ENCODE results near the gene ADIPOR2. TPM values are rescaled to one million over a fixed set of nuclear protein-coding genes. Genes with fewer than 3 reads are reported as not detected.

The ADIPOR2 gene
- total RNA-seq, 1 experiment from 2014 or later: 23.0 TPM

GRCh38 chr12:1830401-1830845 lies 139.6 kb downstream of the ADIPOR2 start:
- Histone ChIP-seq H3K27me3 (ENCODE audit: control insufficient read depth, insufficient read depth, low read length) (no peaks in the 10 kb centered on the region; the same call in 1 of the 2 replicates), H3K36me3 (replicated peaks; ENCODE audit: control insufficient read depth, insufficient read depth, low read length) (no peaks in the 10 kb centered on the region), H3K4me3 (ENCODE audit: insufficient read depth, low read depth, low read length) (no peak overlapping the region)
- DNase-seq: peak; percentile 42

DNA sequence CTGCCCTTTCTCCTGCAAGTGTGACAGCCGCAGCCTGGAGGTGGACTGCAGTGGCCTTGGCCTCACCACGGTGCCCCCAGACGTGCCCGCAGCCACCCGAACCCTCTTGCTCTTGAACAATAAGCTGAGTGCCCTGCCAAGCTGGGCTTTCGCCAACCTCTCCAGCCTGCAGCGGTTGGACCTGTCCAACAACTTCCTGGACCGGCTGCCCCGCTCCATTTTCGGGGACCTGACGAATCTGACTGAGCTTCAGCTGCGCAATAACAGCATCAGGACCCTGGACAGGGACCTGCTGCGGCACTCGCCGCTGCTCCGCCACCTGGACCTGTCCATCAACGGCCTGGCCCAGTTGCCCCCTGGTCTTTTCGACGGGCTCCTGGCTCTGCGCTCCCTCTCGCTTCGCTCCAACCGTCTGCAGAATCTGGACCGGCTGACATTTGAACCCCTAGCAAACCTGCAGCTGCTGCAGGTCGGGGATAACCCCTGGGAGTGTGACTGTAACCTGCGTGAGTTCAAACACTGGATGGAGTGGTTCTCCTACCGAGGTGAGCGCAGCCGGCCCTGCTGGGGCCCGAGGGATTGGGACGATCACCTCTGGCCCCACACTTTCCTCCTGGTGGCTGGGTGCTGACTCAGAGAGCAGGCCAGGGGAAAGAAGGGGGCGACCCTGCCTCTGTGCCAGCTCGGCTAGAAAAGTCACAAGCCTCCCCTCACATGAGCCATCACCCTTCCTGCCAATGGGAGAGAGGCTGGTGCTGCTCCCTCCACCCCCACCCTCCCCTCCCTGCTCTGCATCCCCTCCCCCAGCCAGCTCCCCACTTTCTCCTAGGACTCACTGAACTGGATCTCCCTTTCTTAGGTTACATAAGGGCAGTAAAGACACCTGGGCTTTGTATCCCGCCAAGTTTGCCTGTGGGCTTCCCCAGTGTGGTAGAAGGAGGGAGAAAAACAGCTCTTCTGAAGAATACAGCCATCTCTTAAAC lies 140.4 kb downstream of the ADIPOR2 start:
- DNase-seq: peak; percentile 96
- peak overlapping the region; percentile 2; the same call in 1 of the 2 replicates for H3K4me3 ChIP-seq (ENCODE audit: insufficient read depth, low read depth, low read length)
- no peaks in the 10 kb centered on the region; the same call in 1 of the 2 replicates for H3K27me3 ChIP-seq (ENCODE audit: control insufficient read depth, insufficient read depth, low read length)
- H3K36me3 ChIP-seq (replicated peaks; ENCODE audit: control insufficient read depth, insufficient read depth, low read length): no peaks in the 10 kb centered on the region

DNA sequence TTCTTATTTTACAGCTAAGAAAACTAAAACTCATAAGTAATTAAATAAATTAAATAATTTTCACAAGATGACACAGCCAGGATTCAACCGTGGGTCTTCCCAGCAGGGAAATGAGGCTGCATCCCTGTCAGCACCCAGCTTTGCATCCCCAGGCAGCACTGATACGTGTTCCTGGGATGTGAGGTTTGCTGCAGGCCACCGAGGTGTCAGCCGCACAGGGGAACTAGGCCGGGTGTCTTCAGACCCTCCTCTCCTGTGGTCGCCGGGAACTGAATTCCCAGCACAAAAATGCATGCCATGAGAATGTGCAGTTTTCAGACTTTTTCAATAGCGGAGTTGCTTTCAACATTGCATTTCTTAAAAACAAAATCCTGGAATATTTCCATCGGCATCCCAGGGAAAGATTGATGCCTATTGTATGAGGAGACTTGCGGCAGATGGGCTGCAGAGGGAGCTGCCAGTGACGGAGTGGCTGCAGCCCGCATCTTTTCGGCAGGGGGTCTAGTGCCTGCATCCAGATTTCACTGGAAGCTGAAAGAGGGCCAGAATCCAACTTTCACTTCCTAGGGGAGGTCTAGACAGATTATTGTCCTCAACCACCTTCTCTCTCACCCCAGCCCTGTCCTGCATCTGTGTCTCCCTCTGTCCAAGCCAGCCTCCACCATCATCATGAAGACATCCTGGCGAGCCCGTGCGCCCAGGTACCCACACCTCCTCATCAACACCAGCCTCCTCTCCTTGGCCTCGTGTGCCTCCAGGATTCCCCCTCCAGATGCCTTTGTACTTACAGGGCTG lies 142.1 kb downstream of the ADIPOR2 start:
- Histone ChIP-seq H3K36me3 (replicated peaks; ENCODE audit: control insufficient read depth, insufficient read depth, low read length) (no peaks in the 10 kb centered on the region), H3K4me3 (ENCODE audit: insufficient read depth, low read depth, low read length) (no peak overlapping the region), H3K27me3 (ENCODE audit: control insufficient read depth, insufficient read depth, low read length) (no peaks in the 10 kb centered on the region; the same call in 1 of the 2 replicates)
- DNase-seq: peak; percentile 73

DNA sequence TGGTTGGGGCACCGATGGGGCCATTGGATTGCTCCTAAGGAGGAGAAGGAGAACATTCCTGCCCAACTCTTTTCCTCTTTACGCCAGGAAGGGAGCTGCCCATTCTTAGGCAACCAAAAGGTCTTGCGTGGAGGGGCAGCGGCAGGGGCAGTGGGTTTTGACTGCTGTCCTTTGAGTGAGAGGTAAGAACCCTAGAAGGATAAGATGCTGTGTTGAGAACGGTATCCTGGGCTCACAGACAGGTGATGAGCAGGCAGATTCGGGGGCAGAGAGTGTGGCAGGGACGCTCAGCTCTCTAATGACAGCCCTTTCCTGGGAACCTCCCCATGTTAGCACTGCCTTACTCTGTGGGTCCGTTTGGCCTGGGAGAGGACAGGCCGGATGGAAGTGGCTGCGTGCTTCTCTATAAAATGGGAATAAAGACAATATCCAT lies 142.7 kb downstream of the ADIPOR2 start:
- H3K27me3 ChIP-seq (ENCODE audit: control insufficient read depth, insufficient read depth, low read length): no peaks in the 10 kb centered on the region; the same call in 1 of the 2 replicates
- no peak overlapping the region for H3K4me3 ChIP-seq (ENCODE audit: insufficient read depth, low read depth, low read length)
- no peak for DNase-seq
- H3K36me3 ChIP-seq (replicated peaks; ENCODE audit: control insufficient read depth, insufficient read depth, low read length): no peaks in the 10 kb centered on the region

GRCh38 chr12:1834186-1834925 lies 143.5 kb downstream of the ADIPOR2 start:
- DNase-seq: peak; percentile 47
- Histone ChIP-seq H3K36me3 (replicated peaks; ENCODE audit: control insufficient read depth, insufficient read depth, low read length) (no peaks in the 10 kb centered on the region), H3K27me3 (ENCODE audit: control insufficient read depth, insufficient read depth, low read length) (no peaks in the 10 kb centered on the region; the same call in 1 of the 2 replicates), H3K4me3 (ENCODE audit: insufficient read depth, low read depth, low read length) (no peak overlapping the region)

DNA sequence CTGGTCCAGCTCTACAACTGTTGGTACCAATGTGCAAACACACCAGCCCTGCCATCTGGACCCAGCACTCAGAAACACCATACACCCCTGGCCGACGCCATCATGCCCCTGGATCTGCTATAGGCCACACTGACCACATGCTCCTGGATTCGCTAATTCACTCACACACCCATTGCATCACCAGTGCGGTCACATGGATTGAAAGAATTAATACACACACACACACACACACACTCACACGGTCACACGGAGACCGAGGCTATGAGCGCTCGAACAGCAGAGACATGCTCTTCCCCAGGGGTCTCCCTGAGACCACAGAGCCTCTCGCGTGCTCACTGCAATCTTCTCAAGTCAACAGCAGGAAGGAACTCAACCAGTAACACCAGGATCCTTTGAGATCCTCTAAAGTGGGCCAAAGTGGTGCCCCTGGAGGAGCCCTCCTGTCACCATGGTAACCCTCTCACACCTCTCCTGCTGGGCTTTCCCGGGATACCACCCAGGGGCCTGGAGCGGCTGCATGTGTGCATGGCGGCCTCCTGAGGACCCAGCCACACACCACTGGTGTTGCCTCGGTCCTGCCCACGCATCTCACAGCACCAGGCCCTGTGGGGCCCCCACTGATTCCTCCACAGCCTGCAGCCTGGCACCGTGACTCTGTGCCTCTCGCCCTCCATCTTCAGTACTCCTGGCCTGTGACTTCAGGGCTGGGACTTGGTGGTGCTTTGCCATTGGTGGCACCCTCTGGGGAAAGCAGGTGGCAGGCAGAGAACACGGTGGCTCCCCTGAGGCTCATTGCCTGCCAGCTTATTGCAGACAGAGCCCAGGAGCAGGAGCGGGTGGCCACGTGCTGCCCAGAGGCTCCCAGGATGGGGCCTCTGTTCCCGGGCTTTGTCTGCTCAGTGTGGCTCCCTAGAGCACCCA lies 144.6 kb downstream of the ADIPOR2 start:
- H3K27me3 ChIP-seq (ENCODE audit: control insufficient read depth, insufficient read depth, low read length): no peaks in the 10 kb centered on the region; the same call in 1 of the 2 replicates
- H3K36me3 ChIP-seq (replicated peaks; ENCODE audit: control insufficient read depth, insufficient read depth, low read length): no peaks in the 10 kb centered on the region
- DNase-seq: peak; percentile 56
- no peak overlapping the region for H3K4me3 ChIP-seq (ENCODE audit: insufficient read depth, low read depth, low read length)

DNA sequence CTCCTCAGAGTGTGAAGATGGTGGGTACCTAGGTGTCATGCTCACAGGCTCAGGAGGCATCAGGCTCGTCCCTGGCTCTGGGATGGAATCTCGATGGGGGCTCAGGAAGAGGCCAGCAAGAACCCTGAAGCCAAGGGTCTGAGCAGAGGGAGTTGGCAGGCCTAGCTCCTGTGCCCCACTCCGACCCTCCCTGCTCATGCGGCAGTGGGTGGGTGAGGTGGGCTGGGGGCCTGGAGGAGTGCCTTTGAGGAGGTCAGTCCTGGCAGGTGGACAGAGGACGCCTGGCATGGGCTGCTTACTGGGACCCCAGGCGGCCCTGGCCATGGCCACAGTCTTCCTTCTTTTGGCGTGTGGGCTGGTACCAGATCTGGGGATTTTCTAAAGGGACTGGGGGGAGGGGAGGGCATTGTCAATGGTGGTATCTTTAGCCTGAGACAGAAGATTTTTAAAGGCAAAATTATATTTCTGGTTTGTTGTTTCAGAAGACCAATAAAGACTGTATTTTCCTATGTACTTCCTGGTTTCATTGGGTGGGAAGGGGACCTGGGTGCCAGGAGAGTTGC lies 145.5 kb downstream of the ADIPOR2 start:
- H3K27me3 ChIP-seq (ENCODE audit: control insufficient read depth, insufficient read depth, low read length): no peaks in the 10 kb centered on the region; the same call in 1 of the 2 replicates
- DNase-seq: peak; percentile 46
- no peaks in the 10 kb centered on the region for H3K36me3 ChIP-seq (replicated peaks; ENCODE audit: control insufficient read depth, insufficient read depth, low read length)
- no peak overlapping the region for H3K4me3 ChIP-seq (ENCODE audit: insufficient read depth, low read depth, low read length)

- no peak overlapping the region for H3K4me3 ChIP-seq (ENCODE audit: insufficient read depth, low read depth, low read length)
- peak; percentile 82 for DNase-seq
- H3K27me3 ChIP-seq (ENCODE audit: control insufficient read depth, insufficient read depth, low read length): no peaks in the 10 kb centered on the region
- no peaks in the 10 kb centered on the region for H3K36me3 ChIP-seq (replicated peaks; ENCODE audit: control insufficient read depth, insufficient read depth, low read length)
These were observed 146.1 kb downstream of the ADIPOR2 start for GRCh38 chr12:1836854-1837421.

GRCh38 chr12:1837541-1838204 lies 146.8 kb downstream of the ADIPOR2 start:
- DNase-seq: no peak
- Histone ChIP-seq H3K4me3 (ENCODE audit: insufficient read depth, low read depth, low read length) (no peak overlapping the region), H3K27me3 (ENCODE audit: control insufficient read depth, insufficient read depth, low read length) (no peaks in the 10 kb centered on the region), H3K36me3 (replicated peaks; ENCODE audit: control insufficient read depth, insufficient read depth, low read length) (no peaks in the 10 kb centered on the region)

Other genes starting within 250 kb of the ADIPOR2 start
- 20.8 and 21.4 TPM in 2 replicates for gene FBXL14, start 96.5 kb upstream of the ADIPOR2 start, total RNA-seq (2014; rRNA removed; shearing (Covaris generic))
- gene WNT5B, start 61.8 kb upstream of the ADIPOR2 start, total RNA-seq (2014; rRNA removed; shearing (Covaris generic)): 1.6 and 4.4 TPM in 2 replicates
- gene LRTM2, start 129.5 kb downstream of the ADIPOR2 start, total RNA-seq (2014; rRNA removed; shearing (Covaris generic)): 0.42 TPM in 1 of 2 replicates, not detected in the other
- gene CACNA2D4, start 227.6 kb downstream of the ADIPOR2 start, total RNA-seq (2014; rRNA removed; shearing (Covaris generic)): 0.03 and 0.22 TPM in 2 replicates